Renal pelvis (tissue), 4 donors: ENCODE measurements around the gene GNG13. TPM values are rescaled to one million over a fixed set of nuclear protein-coding genes. Genes with fewer than 3 reads are reported as not detected.

ENCODE experiments used
- DNase-seq: peaks from one replicate; pipeline ENCODE4 v3.0.0-alpha.2; 2013
- polyA plus RNA-seq, 3 donors: library from polyadenylated mRNA; unstranded; fragments of 120-200 nt; gene quantifications; one replicate each; pipeline ENCODE4 v1.2.1, GENCODE V29; 2013; ENCODE audit not compliant: insufficient read length in 3 of 3

Gene GNG13
- polyA plus RNA-seq, 3 donors = 0.39 to 0.47 (median 0.41) TPM

GRCh38 chr16:814974-815373, 14.4 kb upstream of the GNG13 start:
- DNase-seq = no peak

- DNase-seq = no peak
Measured at GRCh38 chr16:813916-814412, 13.4 kb upstream of the GNG13 start.

- DNase-seq = no peak
Measured at GRCh38 chr16:813204-813915, 12.8 kb upstream of the GNG13 start.

DNA sequence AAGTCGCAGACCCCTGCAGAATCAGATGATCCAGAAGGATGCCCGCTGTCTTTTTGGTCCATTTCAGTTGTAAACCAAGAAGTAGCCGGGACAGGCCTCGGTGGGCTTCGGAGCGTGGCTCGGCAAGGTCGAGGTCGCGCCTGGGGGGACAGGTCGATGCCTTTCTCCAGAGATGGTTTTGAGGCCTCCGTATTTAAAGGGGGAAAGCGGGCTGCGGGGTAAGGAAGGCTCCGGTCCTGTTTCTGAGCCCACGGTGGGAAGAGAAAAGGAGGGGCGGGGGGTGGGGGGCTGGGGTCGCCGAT, 7.5 kb upstream of the GNG13 start:
- DNase-seq = no peak

DNA sequence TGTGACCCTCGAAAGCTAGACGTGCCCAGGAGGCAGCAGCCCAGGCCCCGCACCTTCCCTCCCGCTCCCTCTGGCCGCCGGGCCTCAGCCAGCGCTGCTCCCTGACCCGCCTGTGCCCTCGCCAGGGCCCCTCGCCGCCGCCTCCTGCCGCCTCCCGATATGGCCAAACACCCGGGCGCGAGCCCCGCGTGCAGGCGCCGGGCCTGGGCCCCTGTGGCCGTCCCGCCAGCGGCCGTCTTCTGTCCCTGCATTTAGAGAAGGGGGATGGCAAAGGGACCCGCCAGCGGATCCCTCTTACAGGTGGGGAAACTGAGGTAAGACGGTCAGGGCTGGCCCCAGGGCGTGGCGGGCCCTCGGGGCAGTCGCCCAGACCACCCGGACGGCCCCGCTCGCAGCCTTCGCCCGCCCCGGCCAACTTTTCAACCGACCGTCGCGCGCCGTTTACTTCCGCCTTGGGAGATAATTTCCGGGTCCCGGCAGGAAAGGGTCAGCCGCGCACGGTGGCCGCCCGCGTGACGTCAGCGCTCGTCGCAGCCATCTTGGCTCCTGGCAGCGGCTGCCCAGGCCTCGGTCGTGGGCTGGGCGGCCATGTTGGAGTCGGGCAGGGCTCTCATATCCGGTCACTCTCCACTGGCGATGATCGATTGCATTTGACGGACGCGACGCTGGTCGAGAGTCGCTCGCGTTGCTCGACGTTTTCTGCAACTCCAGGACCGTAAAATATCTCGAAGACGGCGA, 7.0 kb upstream of the GNG13 start:
- peak; percentile 91 for DNase-seq

- DNase-seq = no peak
Measured at GRCh38 chr16:805474-805873, 4.9 kb upstream of the GNG13 start.

DNA sequence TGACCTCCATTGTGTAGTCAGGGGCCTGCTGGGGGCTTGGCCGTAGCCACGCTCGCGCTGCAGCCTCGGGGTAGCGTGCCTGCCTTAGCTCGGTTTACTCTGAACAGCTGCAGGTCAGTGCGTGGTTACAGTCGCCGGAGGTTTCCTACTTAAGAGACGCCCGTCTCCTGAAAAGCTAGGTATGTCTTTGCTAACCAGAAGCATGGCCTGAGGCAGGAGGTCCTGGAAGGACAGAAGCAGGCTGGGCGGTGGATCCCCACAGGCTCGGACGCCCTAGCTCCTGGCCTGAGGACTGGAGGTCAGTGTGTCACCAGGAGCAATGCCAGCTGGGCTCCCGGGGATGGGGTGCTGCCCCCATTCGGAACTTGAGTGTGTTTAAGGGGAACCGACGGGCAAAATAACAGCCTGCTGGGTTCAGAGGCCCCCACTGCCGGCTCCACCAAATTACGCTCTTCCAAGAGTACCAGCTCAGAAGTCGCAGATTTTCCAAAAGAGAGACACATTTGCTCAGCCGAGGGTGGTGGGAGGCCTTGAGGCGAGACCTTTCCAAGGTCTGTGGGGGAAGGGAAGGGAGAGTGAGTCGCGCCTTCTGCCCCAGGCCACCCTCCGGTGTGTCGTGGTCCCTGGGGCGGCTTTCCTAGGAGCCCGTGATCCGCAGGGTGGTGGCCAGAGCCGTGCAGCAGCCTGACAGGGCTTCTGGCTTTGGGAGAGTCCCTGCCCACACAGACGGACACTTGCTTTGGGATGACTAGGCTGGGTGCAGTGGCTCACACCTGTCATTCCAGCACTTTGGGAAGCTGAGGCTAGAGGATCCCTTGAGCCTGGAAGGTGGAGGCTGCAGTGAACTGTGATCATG, 3.9 kb upstream of the GNG13 start:
- DNase-seq = no peak

DNA sequence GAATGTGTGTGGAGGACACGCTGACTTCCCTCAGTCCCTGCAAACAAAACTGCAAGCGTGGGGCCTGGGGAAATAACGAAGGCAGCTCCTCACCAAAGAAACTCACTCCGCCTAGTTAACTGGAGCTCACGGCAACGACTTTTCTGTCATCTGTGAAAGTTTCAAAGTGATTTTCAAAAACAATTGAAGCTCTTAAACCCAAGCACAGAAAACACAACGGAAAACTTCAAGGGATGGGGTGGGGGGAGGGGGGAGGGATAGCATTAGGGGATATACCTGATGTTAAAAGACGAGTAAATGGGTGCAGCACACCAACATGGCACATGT, 3.2 kb upstream of the GNG13 start:
- no peak for DNase-seq

DNA sequence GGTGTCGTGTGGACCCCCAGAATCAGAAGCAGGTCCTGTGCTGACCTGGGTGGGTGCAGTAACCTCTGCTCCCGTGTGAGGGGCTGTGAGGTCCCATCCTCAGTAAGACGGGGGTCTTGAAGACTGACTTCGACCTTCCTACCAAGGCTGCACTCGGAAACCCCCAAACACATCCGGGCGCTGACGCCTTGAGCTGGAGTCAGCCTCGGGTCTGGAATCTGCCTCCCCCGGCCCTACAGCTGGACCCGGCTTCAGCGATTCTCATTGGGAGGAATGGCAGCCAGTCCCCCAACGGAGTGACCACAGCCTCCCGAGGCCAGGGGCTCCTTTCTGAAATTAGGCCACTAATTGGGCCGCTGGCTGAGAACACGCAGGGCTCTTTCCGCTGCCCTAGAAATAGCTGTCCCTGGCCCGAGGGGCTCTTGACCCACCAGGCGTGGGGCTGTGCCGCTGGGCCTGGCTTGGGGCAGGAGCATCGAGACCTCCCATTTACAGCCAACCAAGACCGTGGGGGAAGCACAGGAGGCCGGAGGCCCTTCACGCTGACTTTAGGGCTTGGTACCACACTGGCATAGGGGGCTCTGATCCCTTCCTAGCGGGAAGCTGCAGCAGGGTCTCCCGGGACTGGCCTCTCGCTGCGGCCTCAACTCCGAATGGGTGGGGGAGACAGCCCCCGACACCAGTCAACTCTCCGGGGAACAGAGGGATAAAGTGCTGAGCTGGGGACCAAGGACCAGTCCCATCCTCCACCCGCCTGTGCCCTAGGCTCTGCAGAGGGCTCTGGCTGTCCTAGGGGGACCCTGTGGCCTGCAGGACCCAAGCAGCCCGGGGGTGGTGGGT, 2.6 kb upstream of the GNG13 start:
- DNase-seq = no peak

- no peak for DNase-seq
Measured at GRCh38 chr16:802461-802860, 1.9 kb upstream of the GNG13 start.

DNA sequence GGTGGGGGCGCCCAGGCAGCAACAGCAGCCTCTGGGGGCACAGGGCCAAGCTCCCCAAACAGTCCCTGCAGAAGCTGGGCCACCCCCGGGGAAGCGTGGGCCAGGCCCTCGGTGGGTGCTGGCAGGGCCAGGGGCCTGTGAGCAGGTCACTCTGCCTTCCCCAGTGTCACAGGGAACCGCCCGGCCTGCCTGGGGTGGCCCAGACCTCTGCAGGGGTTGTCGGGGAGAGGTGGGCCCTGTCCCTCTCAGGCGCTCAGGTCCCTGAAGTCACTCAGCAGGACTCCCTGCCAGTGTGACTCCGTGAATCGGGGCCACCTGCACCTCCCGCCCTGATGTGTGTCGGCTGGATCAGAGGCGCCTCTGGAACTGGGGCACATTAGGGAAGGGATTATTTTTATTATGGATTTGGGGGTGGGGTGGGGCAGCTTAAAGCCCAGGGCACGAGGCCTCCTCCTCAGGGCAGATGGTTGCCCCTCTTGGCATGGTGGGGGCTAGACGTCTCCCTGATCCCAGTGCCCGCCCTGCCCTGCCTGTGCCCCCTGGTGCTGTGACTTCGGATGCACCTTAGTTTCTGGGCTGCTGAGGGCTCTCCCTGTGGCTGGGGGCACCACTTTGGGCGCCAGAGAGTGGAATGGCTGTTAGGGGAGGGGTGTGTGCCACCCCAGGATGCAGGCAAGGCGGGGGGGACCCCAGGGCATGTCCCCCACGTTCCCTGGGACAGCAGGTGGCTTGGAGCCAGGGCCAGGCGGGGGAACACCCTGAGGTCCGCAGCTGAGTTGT, 1.2 kb upstream of the GNG13 start:
- no peak for DNase-seq

- no peak for DNase-seq
Measured at GRCh38 chr16:800834-801511, 439 bp upstream of the GNG13 start.

DNA sequence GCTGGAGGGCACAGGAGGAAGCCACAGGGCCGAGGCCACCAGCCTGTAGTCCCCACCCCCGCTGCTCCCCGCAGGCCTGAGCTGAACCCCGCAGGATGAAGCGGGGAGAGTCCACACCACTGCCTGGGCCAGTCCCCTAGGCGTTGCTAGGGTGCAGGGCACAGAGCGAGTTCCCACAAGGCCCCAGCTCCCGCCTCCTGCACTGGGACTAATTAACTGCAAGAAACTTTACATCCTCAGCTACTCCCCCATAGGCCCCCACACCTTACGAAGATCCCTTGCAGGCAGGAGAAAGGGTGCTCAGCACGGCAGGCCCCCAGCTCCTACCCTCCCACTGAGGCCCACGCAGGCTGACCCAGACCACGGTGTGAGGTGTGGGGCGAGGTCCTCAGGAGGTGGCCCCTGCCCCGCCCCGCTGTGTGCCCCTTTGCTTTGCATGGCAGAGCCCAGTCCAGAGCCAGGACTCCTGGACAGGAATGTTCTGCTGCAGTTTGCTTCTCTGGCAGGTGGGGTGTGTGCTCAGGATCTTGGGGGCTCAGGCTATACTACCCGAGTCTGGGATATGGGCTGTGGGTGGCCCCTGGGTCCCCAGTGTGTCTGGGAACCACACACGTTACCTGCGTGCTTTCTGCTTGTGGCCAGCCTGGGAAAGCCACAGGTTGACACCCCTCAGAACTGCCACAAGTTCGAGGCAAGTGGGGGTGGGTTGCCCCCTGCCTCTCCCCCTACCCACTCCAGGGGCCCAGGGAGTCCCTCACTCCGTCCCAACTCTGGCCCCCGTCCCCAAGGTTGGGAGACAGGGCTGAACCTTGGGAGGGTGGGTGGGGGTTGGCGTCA, 1.2 kb downstream of the GNG13 start:
- DNase-seq = no peak

GRCh38 chr16:798666-799065, 1.9 kb downstream of the GNG13 start:
- no peak for DNase-seq

- no peak for DNase-seq
Measured at GRCh38 chr16:797686-798085, 2.8 kb downstream of the GNG13 start.

DNA sequence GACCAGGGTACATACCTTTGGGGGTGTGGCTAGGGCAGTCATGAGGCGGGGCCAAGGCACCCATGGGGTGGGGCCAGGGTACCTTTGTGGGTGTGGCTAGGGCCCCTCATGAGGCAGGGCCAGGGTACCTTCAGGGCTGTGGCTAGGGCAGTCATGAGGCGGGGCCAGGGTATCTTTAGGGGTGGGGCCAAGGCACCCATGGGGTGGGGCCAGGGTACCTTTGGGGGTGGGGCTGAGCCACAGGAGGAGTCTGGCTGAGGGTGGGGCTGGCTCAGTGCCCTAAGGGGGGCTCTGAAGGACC, 3.5 kb downstream of the GNG13 start:
- DNase-seq = no peak

DNA sequence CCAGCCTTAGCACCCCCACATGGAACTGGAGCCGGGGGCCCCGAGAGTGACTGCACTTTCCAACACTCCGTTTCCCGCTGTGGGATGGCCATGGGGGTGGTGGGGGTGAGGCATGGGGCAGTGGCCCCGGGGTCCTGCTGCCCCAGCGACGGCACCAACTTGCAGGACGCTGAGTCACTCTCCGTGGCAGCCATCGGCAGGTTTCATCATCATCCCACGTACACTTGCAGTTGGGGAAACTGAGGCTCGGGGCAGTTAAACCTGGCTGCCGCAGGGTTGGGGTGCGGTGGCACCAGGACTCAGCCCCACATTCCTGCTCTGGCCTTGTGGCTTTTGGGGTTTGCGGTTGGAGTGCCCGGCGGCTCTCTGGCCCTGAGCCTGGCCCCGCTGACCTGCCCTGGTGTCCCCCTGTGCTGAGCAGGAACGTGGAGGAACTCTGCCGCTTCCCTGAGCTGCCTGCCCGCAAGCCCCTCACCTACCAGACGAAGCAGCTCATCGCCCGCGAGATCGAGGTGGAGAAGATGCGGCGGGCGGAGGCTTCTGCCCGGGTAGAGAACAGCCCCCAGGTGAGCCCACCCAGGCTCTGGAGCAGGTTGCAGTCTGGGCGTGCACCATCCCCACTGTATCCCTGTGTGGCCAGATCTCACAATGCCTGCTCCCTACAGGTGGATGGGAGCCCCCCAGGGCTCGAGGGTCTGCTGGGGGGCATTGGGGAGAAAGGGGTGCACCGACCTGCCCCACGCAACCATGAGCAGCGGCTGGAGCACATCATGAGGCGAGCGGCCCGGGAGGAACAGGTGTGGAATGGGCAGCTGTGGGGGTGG, 4.0 kb downstream of the GNG13 start:
- DNase-seq = no peak

DNA sequence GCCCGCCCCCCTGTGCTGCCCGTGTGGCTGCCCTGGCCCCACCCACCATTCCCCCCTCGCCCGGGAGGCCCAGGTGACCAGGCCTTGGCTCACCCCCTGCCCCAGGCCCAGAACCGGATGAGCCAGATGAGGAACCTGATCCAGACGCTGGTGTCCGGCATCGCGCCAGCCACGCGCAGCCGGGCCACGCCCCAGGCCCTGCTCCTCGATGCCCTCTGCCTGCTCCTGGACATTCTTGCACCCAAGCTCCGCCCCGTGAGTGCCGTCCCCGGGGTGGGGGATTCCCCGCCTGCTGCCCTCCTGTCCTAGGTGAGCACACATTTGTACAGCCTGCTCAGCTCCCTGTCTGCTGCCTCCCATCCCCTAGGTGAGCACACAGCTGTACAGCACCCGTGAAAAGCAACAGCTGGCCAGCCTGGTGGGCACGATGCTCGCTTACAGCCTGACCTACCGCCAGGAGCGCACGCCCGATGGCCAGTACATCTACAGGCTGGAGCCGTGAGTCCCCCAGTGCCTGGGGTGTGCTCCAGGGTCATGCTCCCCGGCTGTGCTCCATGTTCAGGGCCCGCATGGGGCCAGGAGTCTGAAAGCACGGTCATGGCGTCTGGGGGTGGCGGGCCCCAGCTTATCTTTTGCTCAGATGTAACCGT, 4.8 kb downstream of the GNG13 start:
- no peak for DNase-seq
